K562 (cell line): ENCODE results near the gene CFL1. TPM values are rescaled to one million over a fixed set of nuclear protein-coding genes. Genes with fewer than 3 reads are reported as not detected.

Experiments used
- EP400 ChIP-seq: fragments of 450-650 bp; IDR thresholded peaks from 2 replicates; pipeline ENCODE4 v1.6.1; 2017; ENCODE audit warnings: antibody characterized with exemption, mild to moderate bottlenecking, moderate library complexity
- HNRNPL ChIP-seq: fragments of 200-400 bp; formaldehyde crosslinking; IDR thresholded peaks from 2 replicates; pipeline ENCODE4 v1.6.1; 2017; ENCODE audit warnings: low read depth, mild to moderate bottlenecking, low read length
- PCBP1 ChIP-seq: fragments of 200-400 bp; formaldehyde crosslinking; IDR thresholded peaks from 2 replicates; pipeline ENCODE4 v1.6.1; 2018; ENCODE audit warnings: mild to moderate bottlenecking, low read depth, low read length; ENCODE audit not compliant: poor library complexity, severe bottlenecking
- RBM22 ChIP-seq: fragments of 200-400 bp; formaldehyde crosslinking; IDR thresholded peaks from 2 replicates; pipeline ENCODE4 v1.6.1; 2018; ENCODE audit warnings: low read length, low read depth; ENCODE audit not compliant: poor library complexity, severe bottlenecking
- SIN3A ChIP-seq, 2 experiments: fragments of 150-350 bp in 1 of 2; IDR thresholded peaks; 2 replicates each; pipeline ENCODE4 v1.6.1; 2011 to 2016; ENCODE audit warnings: borderline replicate concordance in 2 of 2, low read depth in 2 of 2, low read length in 2 of 2, mild to moderate bottlenecking in 2 of 2, moderate library complexity in 2 of 2; ENCODE audit not compliant: control insufficient read depth in 1 of 2
- SMARCB1 ChIP-seq: IDR thresholded peaks from 2 replicates; pipeline ENCODE4 v1.6.1; 2011; ENCODE audit warnings: improper control_type of control experiment, low read depth; ENCODE audit not compliant: insufficient read length
- STAT5A ChIP-seq: IDR thresholded peaks from 2 replicates; pipeline ENCODE4 v1.6.1; 2012; ENCODE audit warnings: low read length, inconsistent platforms, borderline replicate concordance
- ZNF639 ChIP-seq, 2 experiments: fragments of 200-800 bp in 1 of 2; sonication (Bioruptor generic) in 1 of 2; sonication (generic) in 1 of 2; formaldehyde crosslinking in 1 of 2; IDR thresholded peaks in 1 of 2; conservative IDR thresholded peaks in 1 of 2; 2 replicates each; pipeline versions ENCODE4 v1.5.0 to v1.6.1; 2016 to 2020; ENCODE audit warnings: missing compliant biosample characterization in 1 of 2, missing genetic modification characterization in 1 of 2, missing genetic modification reagents in 1 of 2
- ZSCAN32 ChIP-seq: fragments of 450-650 bp; formaldehyde crosslinking; IDR thresholded peaks from 2 replicates; pipeline ENCODE4 v1.4.0; 2020; ENCODE audit warnings: mild to moderate bottlenecking, moderate library complexity
- polyA plus RNA-seq, 8 experiments: library from polyadenylated mRNA; depleted of rRNA in 4 of 8; stranded (reverse) in 5 of 8; unstranded in 3 of 8; fragments of >200 nt; fragmentation: Nextera tagmentation in 2 of 8; fragmentation: Illumina TruSeq in 1 of 8; extraction: Ambion mirVana in 2 of 8; extraction: Trizol in 1 of 8; gene quantifications; 2 replicates each; pipeline versions ENCODE4 v1.2.1 to v1.2.3, GENCODE V29; 2011 to 2014; ENCODE audit warnings: inconsistent platforms in 1 of 8, missing spikeins in 1 of 8
- total RNA-seq, 7 experiments: library from RNA; depleted of rRNA in 6 of 7; stranded (reverse); fragments of >200 nt in 6 of 7; fragmentation: Illumina TruSeq in 2 of 7; extraction: Trizol in 2 of 7; gene quantifications; 2 replicates each; pipeline versions ENCODE4 v1.2.1 to v1.2.3, GENCODE V29; 2011 to 2021; ENCODE audit warnings: low replicate concordance in 1 of 7
- TF ChIP-seq, protein P1 (sequence below): sonication (generic); formaldehyde crosslinking; IDR thresholded peaks from 2 replicates; pipeline ENCODE4 v1.8.0; 2022; ENCODE audit warnings: mild to moderate bottlenecking, missing genetic modification reagents
- TF ChIP-seq, protein P2 (sequence below), 2 experiments: IDR thresholded peaks in 1 of 2; conservative IDR thresholded peaks in 1 of 2; 2 replicates each; pipeline ENCODE4 v1.6.1; 2016; ENCODE audit warnings: low read depth in 2 of 2, mild to moderate bottlenecking in 1 of 2, missing compliant biosample characterization in 1 of 2, missing genetic modification characterization in 1 of 2, moderate library complexity in 1 of 2

CFL1 gene
- total and polyA plus RNA-seq, 9 of the 15 experiments (the other 6 are each of a cell fraction or from before 2014, with no cell fraction given), result 105 to 1,101 (median 859) TPM

DNA sequence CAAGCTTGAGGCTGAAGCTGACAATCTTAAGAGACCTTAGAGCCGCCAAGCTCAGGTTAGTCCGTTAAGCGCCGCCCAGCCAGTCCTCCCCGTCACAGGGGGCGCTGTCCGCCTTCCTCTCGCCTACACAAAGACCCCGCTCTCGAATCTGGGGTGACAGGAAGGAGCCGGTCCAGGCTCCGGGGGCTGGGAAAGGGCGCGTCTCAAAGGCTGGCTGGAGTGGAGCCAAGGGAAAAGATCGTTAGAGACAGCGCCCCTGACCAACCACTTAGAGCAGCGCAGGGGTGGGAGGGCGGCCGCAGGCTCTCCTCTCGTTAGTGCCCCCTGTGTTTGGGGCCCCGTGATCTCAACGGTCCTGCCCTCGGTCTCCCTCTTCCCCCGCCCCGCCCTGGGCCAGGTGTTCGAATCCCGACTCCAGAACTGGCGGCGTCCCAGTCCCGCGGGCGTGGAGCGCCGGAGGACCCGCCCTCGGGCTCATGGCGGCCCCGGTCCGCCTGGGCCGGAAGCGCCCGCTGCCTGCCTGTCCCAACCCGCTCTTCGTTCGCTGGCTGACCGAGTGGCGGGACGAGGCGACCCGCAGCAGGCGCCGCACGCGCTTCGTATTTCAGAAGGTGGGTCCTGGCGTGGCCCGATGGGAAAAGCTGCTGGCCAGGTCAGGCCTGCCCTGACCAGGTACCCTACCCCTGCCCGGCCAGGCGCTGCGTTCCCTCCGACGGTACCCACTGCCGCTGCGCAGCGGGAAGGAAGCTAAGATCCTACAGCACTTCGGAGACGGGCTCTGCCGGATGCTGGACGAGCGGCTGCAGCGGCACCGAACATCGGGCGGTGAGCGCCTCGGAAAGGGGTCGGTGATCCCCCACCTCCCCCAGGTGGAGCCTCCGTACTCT, 2.5 kb upstream of the CFL1 start, which contains the start of gene MUS81 (continued):
- TF ChIP-seq ZNF639 (CRISPR knock-in tag; conservative IDR thresholded peaks at IDR 0.05 in 1 of 2, IDR thresholded peaks at IDR 0.05 in 1 of 2), result peak in 1 of 2 experiments; percentile 92; a peak in 3 of 4 replicates
- TF ChIP-seq HNRNPL, result peak; percentile 27; the same call in 1 of the 2 replicates
- peak; percentile 73 for TF ChIP-seq RBM22
- TF ChIP-seq SMARCB1, result no peak
- peak; percentile 42; the same call in 1 of the 2 replicates for TF ChIP-seq ZSCAN32 (CRISPR knock-in tag)
- peak; percentile 91 for TF ChIP-seq PCBP1
- TF ChIP-seq, protein P1, sequence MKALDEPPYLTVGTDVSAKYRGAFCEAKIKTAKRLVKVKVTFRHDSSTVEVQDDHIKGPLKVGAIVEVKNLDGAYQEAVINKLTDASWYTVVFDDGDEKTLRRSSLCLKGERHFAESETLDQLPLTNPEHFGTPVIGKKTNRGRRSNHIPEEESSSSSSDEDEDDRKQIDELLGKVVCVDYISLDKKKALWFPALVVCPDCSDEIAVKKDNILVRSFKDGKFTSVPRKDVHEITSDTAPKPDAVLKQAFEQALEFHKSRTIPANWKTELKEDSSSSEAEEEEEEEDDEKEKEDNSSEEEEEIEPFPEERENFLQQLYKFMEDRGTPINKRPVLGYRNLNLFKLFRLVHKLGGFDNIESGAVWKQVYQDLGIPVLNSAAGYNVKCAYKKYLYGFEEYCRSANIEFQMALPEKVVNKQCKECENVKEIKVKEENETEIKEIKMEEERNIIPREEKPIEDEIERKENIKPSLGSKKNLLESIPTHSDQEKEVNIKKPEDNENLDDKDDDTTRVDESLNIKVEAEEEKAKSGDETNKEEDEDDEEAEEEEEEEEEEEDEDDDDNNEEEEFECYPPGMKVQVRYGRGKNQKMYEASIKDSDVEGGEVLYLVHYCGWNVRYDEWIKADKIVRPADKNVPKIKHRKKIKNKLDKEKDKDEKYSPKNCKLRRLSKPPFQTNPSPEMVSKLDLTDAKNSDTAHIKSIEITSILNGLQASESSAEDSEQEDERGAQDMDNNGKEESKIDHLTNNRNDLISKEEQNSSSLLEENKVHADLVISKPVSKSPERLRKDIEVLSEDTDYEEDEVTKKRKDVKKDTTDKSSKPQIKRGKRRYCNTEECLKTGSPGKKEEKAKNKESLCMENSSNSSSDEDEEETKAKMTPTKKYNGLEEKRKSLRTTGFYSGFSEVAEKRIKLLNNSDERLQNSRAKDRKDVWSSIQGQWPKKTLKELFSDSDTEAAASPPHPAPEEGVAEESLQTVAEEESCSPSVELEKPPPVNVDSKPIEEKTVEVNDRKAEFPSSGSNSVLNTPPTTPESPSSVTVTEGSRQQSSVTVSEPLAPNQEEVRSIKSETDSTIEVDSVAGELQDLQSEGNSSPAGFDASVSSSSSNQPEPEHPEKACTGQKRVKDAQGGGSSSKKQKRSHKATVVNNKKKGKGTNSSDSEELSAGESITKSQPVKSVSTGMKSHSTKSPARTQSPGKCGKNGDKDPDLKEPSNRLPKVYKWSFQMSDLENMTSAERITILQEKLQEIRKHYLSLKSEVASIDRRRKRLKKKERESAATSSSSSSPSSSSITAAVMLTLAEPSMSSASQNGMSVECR (CRISPR knock-in tag), result peak; percentile 73
- peak in 1 of 2 experiments; percentile 82; a peak in 2 of 4 replicates for TF ChIP-seq SIN3A (IDR thresholded peaks at IDR 0.05; ENCODE audit: borderline replicate concordance in 2 of 2, control insufficient read depth in 1 of 2, low read depth in 2 of 2, low read length in 2 of 2)
- peak; percentile 92 for TF ChIP-seq EP400
- TF ChIP-seq STAT5A, result peak; percentile 21; the same call in 1 of the 2 replicates
- TF ChIP-seq, protein P2, sequence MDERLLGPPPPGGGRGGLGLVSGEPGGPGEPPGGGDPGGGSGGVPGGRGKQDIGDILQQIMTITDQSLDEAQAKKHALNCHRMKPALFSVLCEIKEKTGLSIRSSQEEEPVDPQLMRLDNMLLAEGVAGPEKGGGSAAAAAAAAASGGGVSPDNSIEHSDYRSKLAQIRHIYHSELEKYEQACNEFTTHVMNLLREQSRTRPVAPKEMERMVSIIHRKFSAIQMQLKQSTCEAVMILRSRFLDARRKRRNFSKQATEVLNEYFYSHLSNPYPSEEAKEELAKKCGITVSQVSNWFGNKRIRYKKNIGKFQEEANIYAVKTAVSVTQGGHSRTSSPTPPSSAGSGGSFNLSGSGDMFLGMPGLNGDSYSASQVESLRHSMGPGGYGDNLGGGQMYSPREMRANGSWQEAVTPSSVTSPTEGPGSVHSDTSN (CRISPR knock-in tag; IDR thresholded peaks at IDR 0.05; ENCODE audit: low read depth), result no peak
- TF ChIP-seq, protein P2 (tag; conservative IDR thresholded peaks at IDR 0.05; ENCODE audit: low read depth), result peak; percentile 80
